ENCODE results near the gene SRBD1. TPM values are rescaled to one million over a fixed set of nuclear protein-coding genes. Genes with fewer than 3 reads are reported as not detected.

The SRBD1 gene
- total and polyA plus RNA-seq, 10 donors: 4.6 to 57.8 (median 25.8) TPM

DNA sequence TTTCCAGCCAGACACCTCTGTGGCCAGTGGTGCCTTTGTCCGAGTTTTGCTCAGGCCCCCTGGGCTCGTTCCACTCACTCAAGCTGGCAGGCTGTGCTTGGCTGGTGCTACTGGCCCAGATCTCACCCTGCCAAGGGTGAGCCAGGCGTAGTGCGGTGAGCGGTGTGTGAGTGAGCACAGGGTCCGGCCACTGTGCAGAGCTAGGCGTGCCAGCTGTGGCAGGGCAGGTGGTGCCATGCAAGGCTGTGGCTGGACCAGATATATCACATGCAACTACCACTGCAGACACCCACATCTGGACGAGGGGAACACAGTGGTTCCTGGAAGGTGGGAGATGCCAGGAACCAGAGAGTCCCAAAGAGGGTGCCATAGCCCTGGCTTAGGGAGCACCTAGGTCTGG is 70.1 kb downstream of the SRBD1 start:
- Histone ChIP-seq H3K4me1 (no peaks in the 10 kb centered on the region), H3K27ac (no peak overlapping the region), H3K36me3 (peaks cover 7 to 94% (median 41%) of the 10 kb centered on the region in 6 donors), H3K27me3 (replicated peaks in 1 of 7) (no peaks in the 10 kb centered on the region), H3K9me3 (peaks cover 0 to 22% (median 18%) of the 10 kb centered on the region in 8 donors), H3K4me3 (no peak overlapping the region)
- DNase-seq: peak; percentile 43
- 96 to 100% (median 98%) methylated on average over 4 to 8 of the region's 8 CpGs for WGBS, 5 donors
- intact Hi-C loops (cut with DNase I; ENCODE audit: low total_unique reads): no loop called here
- TF ChIP-seq, protein P1, sequence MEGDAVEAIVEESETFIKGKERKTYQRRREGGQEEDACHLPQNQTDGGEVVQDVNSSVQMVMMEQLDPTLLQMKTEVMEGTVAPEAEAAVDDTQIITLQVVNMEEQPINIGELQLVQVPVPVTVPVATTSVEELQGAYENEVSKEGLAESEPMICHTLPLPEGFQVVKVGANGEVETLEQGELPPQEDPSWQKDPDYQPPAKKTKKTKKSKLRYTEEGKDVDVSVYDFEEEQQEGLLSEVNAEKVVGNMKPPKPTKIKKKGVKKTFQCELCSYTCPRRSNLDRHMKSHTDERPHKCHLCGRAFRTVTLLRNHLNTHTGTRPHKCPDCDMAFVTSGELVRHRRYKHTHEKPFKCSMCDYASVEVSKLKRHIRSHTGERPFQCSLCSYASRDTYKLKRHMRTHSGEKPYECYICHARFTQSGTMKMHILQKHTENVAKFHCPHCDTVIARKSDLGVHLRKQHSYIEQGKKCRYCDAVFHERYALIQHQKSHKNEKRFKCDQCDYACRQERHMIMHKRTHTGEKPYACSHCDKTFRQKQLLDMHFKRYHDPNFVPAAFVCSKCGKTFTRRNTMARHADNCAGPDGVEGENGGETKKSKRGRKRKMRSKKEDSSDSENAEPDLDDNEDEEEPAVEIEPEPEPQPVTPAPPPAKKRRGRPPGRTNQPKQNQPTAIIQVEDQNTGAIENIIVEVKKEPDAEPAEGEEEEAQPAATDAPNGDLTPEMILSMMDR (IDR thresholded peaks at IDR 0.05 in 8 of 11, conservative IDR thresholded peaks at IDR 0.05 in 3 of 11): no peak
- peak in 1 of 3 donors; percentile 57 for TF ChIP-seq POLR2AphosphoS5 (IDR thresholded peaks at IDR 0.05)

DNA sequence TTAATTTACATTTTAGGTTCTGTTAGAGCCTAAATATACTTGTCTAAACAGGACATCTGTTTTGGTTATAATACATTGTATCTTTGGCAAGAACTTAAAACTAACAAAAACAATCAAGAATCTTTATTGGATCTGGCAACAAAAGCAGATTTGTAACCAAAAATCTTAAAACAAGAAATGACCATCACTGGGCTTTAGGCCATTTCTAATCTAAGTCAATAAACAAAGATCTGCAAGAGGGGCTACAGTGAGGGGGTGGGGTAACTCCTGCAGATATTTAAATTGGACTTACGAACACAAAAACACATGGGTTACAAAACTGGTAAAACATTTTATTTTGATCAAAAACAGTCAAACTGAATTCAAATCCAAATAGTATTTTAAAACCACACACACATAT is 77.3 kb downstream of the SRBD1 start:
- Histone ChIP-seq H3K4me3 (no peak overlapping the region), H3K27ac (no peak overlapping the region), H3K27me3 (replicated peaks in 1 of 7) (no peaks in the 10 kb centered on the region), H3K36me3 (peaks cover 0 to 59% (median 4%) of the 10 kb centered on the region in 6 donors), H3K9me3 (no peaks in the 10 kb centered on the region), H3K4me1 (no peaks in the 10 kb centered on the region)
- TF ChIP-seq POLR2AphosphoS5 (IDR thresholded peaks at IDR 0.05) (no peak), POLR2A (IDR thresholded peaks at IDR 0.05) (no peak)
- TF ChIP-seq, protein P1 (IDR thresholded peaks at IDR 0.05 in 8 of 11, conservative IDR thresholded peaks at IDR 0.05 in 3 of 11): no peak
- intact Hi-C loops (cut with DNase I; ENCODE audit: low total_unique reads): no loop called here
- WGBS, 5 donors: 92 to 100% (median 100%) methylated on average over 1 of the region's 1 CpG
- DNase-seq: no peak

DNA sequence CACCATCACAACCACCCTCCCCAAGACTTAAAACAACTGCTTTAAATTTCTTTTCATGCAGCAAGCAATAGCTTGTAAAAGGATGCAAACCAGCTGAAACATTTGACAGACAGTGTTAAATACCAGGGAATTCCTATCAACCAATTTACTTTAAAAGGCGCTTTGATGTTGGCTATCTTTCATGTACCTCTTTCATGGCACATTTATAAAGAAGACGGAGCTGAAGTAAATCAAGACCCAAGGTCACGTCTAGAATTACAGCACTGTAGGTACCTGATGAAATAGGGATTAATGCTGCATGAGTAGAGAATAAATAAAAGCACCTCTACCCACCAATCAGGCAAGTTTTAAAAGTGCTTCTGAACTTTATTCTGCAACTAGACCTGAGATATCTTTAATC is 78.9 kb downstream of the SRBD1 start:
- TF ChIP-seq POLR2A (IDR thresholded peaks at IDR 0.05): no peak
- TF ChIP-seq, protein P1 (IDR thresholded peaks at IDR 0.05 in 8 of 11, conservative IDR thresholded peaks at IDR 0.05 in 3 of 11): no peak
- H3K27me3 ChIP-seq (replicated peaks in 1 of 7): no peaks in the 10 kb centered on the region
- WGBS, 5 donors: 93 to 95% (median 94%) methylated on average over 3 of the region's 3 CpGs
- peaks cover 0 to 53% (median 4%) of the 10 kb centered on the region in 6 donors for H3K36me3 ChIP-seq
- no peaks in the 10 kb centered on the region for H3K4me1 ChIP-seq
- no peaks in the 10 kb centered on the region for H3K9me3 ChIP-seq
- no peak overlapping the region for H3K27ac ChIP-seq
- intact Hi-C loops (cut with DNase I; ENCODE audit: low total_unique reads): no loop called here
- no peak overlapping the region for H3K4me3 ChIP-seq
- no peak for DNase-seq

DNA sequence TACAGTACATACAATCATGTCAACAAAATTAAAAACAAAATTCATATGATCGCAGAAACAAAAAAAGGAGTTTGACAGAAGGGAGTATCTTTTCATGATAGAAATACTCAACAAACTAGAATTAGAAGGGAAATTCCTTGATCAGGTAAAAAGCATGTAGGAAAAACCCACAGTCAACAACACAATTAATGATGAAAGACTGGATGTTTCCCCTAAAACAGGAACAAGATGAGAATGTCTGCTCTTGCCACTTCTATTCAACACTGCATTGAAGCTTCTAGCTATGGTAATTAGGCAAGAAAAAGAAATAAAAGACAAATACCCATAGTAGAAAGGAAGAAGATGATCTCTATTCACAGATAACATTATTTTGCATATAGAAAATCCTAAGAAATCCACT is 87.1 kb downstream of the SRBD1 start:
- Histone ChIP-seq H3K4me3 (no peak overlapping the region), H3K27me3 (replicated peaks in 1 of 7) (no peaks in the 10 kb centered on the region), H3K4me1 (no peaks in the 10 kb centered on the region), H3K9me3 (peaks cover 0 to 3% (median 0%) of the 10 kb centered on the region in 8 donors), H3K27ac (no peak overlapping the region), H3K36me3 (peaks cover 0 to 36% (median 4%) of the 10 kb centered on the region in 6 donors)
- intact Hi-C loops (cut with DNase I; ENCODE audit: low total_unique reads): no loop called here
- DNase-seq: no peak
- 96 to 100% (median 100%) methylated on average over 1 of the region's 1 CpG for WGBS, 5 donors
- TF ChIP-seq, protein P1 (IDR thresholded peaks at IDR 0.05 in 8 of 11, conservative IDR thresholded peaks at IDR 0.05 in 3 of 11): no peak
- TF ChIP-seq POLR2AphosphoS5 (IDR thresholded peaks at IDR 0.05) (no peak), POLR2A (IDR thresholded peaks at IDR 0.05) (no peak)

Measured in spleen (tissue), 11 donors.